ENCODE data around the gene PIGT.
A peak's percentile ranks its signal among the peaks of the same experiment; 100 is the strongest.

PIGT gene

DNA sequence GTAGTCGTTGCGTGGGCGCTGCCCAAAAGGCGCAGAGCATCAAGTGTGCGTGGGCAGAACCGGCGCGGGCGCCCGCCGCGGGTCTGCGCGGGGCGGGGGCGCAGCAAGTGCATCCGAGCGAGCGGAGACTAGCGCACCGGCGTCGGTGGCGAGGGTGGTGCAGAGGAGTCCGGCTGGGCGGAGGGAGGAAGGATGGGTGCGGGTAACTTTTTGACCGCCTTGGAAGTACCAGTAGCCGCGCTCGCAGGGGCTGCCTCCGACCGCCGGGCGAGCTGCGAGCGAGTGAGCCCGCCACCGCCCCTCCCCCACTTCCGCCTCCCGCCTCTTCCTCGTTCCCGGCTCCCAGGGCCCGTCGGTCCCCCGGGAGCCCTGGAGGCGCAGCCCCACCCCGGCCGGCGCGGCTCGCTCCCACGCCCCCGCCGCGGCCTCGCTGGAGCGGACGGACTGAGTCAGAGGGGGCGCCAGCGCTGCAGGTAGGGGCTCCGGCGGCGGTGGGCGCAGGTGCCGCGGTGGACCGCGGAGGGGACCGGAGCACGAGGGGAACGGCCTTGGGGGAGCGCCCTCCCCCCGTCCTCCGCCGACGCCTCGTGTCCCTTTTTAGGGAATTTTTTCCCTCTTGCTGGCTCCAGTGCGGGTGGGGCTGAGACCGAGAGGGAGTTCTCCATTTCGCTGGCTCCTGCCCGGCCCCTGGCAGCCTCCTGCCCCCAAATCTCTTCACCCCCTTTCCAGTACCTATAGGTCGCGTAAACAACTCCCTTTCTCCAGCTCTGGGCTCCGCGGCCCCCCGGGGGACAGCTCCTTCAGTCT is 9.5 kb upstream of the PIGT start:
- peak; percentile 49 for ATAC-seq (replicated peaks; ENCODE audit: extremely low read depth, poor library complexity, severe bottlenecking)
- Mint-ChIP-seq H3K9me3 (no peaks in the 10 kb centered on the region), H3K27me3 (no peaks in the 10 kb centered on the region), H3K4me3 (peak overlapping the region; percentile 82), H3K27ac (ENCODE audit: low read depth) (peak overlapping the region; percentile 83), H3K4me1 (peaks cover 17% of the 10 kb centered on the region), H3K36me3 (ENCODE audit: insufficient read depth) (peaks cover 7% of the 10 kb centered on the region)
- DNase-seq (ENCODE audit: low spot score in 2 of 2): no peak

DNA sequence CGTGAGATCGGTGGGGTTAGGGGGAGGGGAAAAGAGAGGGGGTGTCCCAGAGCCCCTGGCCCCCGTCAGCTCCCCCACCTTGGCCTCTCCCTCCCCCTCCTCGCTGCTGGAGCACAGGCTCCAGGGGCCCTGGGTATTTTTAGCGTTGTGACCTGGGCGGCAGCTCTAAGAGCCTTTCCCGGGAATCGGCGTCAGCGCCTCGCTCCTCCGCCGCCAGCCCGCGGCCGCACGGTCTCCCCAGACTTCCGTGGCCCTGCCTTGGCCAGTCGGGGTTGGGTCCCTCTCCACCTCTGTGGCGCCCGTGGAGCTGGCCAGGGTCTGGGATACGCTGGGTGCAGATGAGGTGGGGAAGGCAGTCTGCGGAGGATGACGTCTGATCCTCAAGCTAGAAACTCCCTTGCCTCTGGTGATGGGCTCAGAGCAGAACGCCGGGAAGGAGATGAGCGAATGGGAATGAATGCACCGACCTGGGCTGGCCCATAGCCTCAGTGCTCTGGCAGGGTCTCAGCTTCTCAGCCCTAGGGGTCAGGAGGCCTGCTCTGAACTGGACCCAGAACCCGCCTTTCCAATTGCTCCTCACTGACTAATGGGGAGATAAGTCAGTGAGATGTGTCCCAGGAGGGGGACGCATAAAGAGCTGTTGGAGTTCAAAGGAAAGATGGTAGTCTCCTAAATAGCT is 8.7 kb upstream of the PIGT start:
- DNase-seq (ENCODE audit: low spot score in 2 of 2): no peak
- peaks cover 17% of the 10 kb centered on the region for H3K4me1 Mint-ChIP-seq
- no peak for ATAC-seq (replicated peaks; ENCODE audit: extremely low read depth, poor library complexity, severe bottlenecking)
- H3K27me3 Mint-ChIP-seq: no peaks in the 10 kb centered on the region
- H3K9me3 Mint-ChIP-seq: no peaks in the 10 kb centered on the region
- peak overlapping the region; percentile 82 for H3K4me3 Mint-ChIP-seq
- H3K36me3 Mint-ChIP-seq (ENCODE audit: insufficient read depth): peaks cover 4% of the 10 kb centered on the region
- peak overlapping the region; percentile 83 for H3K27ac Mint-ChIP-seq (ENCODE audit: low read depth)

DNA sequence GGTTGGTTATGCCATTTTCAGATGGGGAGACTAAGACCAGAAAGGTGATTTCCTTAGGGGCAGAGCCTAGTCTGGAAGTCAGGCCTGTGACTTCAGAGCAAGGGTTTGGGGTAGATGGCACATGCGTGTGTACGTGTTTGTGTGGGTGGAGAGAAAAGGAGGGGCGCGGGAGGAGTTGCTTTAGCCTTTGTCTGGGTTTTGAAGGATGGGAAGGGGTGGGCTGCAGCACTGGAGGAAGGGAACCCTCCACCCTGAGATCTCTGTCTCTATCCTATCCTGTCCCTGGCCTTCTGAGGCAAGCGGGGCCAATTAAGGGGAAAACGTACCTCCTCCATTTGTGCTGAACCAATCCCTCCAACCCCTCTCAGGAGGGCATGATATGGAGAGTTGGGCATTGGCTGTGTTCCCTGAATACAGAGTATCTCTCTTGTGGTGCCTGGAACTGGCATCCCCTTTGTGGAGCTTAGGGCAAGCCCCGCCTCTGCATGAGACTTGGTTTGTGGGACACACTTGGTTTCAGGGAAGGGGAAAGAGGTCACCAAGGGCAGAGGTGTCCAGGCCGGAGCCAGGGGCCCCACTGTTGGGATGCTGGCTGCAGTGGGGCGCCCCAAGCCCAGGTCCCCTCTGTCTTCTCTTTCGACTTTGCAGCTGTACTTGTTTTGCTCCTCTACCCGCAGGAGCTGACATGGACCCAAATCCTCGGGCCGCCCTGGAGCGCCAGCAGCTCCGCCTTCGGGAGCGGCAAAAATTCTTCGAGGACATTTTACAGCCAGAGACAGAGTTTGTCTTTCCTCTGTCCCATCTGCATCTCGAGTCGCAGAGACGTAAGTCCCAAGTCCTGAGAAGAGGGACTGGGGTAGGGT is 7.9 kb upstream of the PIGT start, which contains the start of gene DBNDD2:
Gene DBNDD2 (plus strand): TSS at position 507 of the 863 bp plus-strand sequence. CDS start 179 bp downstream, at position 686.
- DNase-seq (ENCODE audit: low spot score in 2 of 2) (no peak), ATAC-seq (replicated peaks; ENCODE audit: extremely low read depth, poor library complexity, severe bottlenecking) (no peak)
- Mint-ChIP-seq H3K4me1 (peaks cover 17% of the 10 kb centered on the region), H3K27ac (ENCODE audit: low read depth) (peak within 1 kb of the TSS; percentile 83), H3K4me3 (peak within 1 kb of the TSS; percentile 82), H3K36me3 (ENCODE audit: insufficient read depth) (peaks cover 5% of the 10 kb centered on the region), H3K27me3 (no peaks in the 10 kb centered on the region), H3K9me3 (no peaks in the 10 kb centered on the region)

DNA sequence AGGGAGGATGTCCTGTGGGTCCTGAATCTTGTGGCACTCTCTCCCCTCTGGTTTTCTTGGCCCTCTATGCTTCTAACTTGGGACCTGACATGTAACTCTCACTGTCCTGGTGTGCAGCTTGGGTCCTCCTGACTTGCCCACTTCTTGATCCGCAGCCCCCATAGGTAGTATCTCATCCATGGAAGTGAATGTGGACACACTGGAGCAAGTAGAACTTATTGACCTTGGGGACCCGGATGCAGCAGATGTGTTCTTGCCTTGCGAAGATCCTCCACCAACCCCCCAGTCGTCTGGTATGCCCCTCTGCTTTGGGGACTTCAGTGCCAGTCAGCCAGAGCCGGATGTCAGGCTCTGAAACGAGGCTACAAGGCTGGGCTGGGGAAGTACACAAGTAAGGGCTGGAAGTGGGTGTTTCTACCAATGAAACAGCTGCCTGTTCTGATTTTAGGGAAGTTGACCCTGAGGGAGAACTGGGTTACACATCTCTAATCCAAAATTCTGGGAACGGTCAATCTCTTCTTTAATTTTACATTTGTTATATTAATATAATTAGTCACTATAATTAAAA is 7.2 kb upstream of the PIGT start:
- no peaks in the 10 kb centered on the region for H3K27me3 Mint-ChIP-seq
- no peak for DNase-seq (ENCODE audit: low spot score in 2 of 2)
- peaks cover 9% of the 10 kb centered on the region for H3K36me3 Mint-ChIP-seq (ENCODE audit: insufficient read depth)
- H3K4me1 Mint-ChIP-seq: peaks cover 17% of the 10 kb centered on the region
- no peak overlapping the region for H3K27ac Mint-ChIP-seq (ENCODE audit: low read depth)
- no peak for ATAC-seq (replicated peaks; ENCODE audit: extremely low read depth, poor library complexity, severe bottlenecking)
- H3K9me3 Mint-ChIP-seq: no peaks in the 10 kb centered on the region
- H3K4me3 Mint-ChIP-seq: no peak overlapping the region

DNA sequence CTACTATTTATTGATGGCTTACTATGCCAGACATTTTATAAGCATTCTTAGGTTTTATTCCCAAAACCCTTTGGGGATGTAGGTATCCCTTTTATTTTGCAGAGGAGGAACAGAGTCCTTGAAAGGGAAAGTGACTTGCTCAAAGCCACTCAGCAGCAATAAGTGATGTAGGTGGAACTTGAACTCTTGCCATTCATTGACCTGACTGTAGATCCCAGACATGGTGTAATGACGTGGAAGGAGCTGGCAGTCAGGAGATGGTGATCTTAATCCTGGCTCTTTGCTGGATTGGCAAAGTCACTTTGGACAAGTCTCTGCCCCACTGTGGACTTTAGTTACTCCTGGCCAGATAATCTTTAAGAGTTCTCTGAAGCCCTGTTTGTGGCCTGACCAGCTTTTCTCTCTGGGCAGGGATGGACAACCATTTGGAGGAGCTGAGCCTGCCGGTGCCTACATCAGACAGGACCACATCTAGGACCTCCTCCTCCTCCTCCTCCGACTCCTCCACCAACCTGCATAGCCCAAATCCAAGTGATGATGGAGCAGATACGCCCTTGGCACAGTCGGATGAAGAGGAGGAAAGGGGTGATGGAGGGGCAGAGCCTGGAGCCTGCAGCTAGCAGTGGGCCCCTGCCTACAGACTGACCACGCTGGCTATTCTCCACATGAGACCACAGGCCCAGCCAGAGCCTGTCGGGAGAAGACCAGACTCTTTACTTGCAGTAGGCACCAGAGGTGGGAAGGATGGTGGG is 6.2 kb upstream of the PIGT start:
- ATAC-seq (replicated peaks; ENCODE audit: extremely low read depth, poor library complexity, severe bottlenecking) (no peak), DNase-seq (ENCODE audit: low spot score in 2 of 2) (no peak)
- Mint-ChIP-seq H3K4me3 (no peak overlapping the region), H3K36me3 (ENCODE audit: insufficient read depth) (peaks cover 9% of the 10 kb centered on the region), H3K27ac (ENCODE audit: low read depth) (no peak overlapping the region), H3K4me1 (peaks cover 15% of the 10 kb centered on the region), H3K9me3 (no peaks in the 10 kb centered on the region), H3K27me3 (no peaks in the 10 kb centered on the region)

DNA sequence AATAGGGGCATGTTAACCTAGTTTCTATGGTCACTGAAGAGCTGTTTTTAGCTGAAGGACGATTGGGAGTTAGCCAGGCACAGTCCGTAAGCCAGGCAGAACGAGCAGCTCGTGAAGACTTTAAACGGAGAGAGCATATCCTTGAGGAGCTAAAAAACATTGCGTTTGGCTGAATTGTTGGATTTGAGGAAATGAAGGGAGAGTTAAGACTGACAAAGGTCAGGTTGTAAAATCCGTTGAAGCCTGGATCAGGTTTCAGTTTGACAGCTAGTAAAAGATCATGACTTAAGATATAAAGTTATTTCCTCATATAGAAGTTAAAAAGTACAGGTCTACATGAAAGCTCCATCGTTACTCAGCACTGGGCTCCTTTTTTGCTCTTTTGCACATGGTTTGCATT is 5.1 kb upstream of the PIGT start:
- Mint-ChIP-seq H3K4me3 (no peak overlapping the region), H3K27ac (ENCODE audit: low read depth) (no peak overlapping the region)
- ATAC-seq (replicated peaks; ENCODE audit: extremely low read depth, poor library complexity, severe bottlenecking): no peak

DNA sequence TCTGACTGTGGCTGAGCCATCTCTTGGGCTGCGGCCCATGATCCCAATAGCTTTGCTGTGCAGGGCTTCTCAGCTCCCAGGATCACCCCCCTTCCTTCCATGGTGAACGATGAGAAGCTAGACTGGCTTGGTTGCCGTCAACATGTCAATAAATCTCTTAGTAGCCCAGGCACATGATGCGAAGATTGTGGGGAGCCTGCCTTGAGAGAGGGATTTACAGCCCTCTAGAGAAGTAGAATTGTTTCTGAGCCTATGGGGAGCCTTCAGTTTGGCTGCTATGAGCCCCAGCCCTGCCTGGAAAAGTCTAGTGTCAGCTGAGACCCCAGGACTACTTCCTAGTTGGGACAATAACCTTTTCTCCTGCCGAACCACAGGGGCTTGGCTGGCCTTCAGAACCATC is 3.3 kb upstream of the PIGT start:
- H3K9me3 Mint-ChIP-seq: no peaks in the 10 kb centered on the region
- no peak overlapping the region for H3K27ac Mint-ChIP-seq (ENCODE audit: low read depth)
- no peak overlapping the region for H3K4me3 Mint-ChIP-seq
- H3K4me1 Mint-ChIP-seq: peaks cover 25% of the 10 kb centered on the region
- H3K36me3 Mint-ChIP-seq (ENCODE audit: insufficient read depth): peaks cover 14% of the 10 kb centered on the region
- DNase-seq (ENCODE audit: low spot score in 2 of 2) (no peak), ATAC-seq (replicated peaks; ENCODE audit: extremely low read depth, poor library complexity, severe bottlenecking) (no peak)
- no peaks in the 10 kb centered on the region for H3K27me3 Mint-ChIP-seq

More for the DNA sequence above, 5.1 kb upstream of the PIGT start:
- no peak for DNase-seq (ENCODE audit: low spot score in 2 of 2)
- peaks cover 15% of the 10 kb centered on the region for H3K4me1 Mint-ChIP-seq
- no peaks in the 10 kb centered on the region for H3K9me3 Mint-ChIP-seq
- H3K36me3 Mint-ChIP-seq (ENCODE audit: insufficient read depth): peaks cover 6% of the 10 kb centered on the region
- H3K27me3 Mint-ChIP-seq: no peaks in the 10 kb centered on the region

DNA sequence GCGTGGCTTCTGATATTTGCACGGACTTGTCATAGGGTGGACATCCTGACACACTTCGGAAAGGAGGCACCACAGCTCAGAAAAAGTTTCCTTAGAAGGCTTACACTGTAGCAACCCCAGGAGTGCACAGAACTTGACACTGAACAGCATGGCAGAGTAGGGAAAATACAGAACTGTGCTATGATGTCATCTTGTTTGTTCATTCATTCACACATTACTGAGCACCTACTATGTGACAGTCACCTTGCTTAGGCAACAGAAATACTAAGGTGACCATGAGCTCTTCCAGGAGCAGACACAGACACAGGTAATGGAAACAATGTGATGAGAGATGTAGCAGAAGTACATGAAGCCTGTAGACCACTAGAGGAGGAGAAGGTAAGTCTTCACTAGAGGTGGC is 2.5 kb upstream of the PIGT start:
- Mint-ChIP-seq H3K27me3 (no peaks in the 10 kb centered on the region), H3K9me3 (no peaks in the 10 kb centered on the region), H3K4me3 (no peak overlapping the region), H3K27ac (ENCODE audit: low read depth) (no peak overlapping the region), H3K36me3 (ENCODE audit: insufficient read depth) (peaks cover 16% of the 10 kb centered on the region), H3K4me1 (peaks cover 27% of the 10 kb centered on the region)
- DNase-seq (ENCODE audit: low spot score in 2 of 2): no peak
- ATAC-seq (replicated peaks; ENCODE audit: extremely low read depth, poor library complexity, severe bottlenecking): no peak

DNA sequence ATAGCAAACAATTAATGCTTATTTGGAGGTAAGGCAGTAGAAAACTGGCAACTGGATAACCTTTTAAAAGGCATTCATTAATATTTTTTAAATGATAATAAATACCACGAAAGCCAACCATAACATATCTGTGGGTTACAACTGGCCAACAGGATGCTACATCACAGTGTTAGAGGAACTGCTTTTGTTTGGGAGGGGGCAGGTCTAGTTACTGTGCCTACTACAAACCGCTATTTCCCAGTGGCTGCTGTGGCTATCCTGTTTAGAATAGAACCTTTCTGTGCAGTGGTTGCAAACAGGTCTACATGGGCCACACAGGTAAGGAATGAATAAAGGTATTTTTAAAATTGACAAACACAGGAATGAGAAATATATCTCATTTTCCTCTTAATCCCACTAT is 976 bp downstream of the PIGT start:
- Mint-ChIP-seq H3K27me3 (no peaks in the 10 kb centered on the region), H3K4me3 (peak overlapping the region; percentile 93), H3K9me3 (no peaks in the 10 kb centered on the region), H3K36me3 (ENCODE audit: insufficient read depth) (peaks cover 33% of the 10 kb centered on the region), H3K27ac (ENCODE audit: low read depth) (peak overlapping the region; percentile 91), H3K4me1 (peaks cover 38% of the 10 kb centered on the region)
- no peak for ATAC-seq (replicated peaks; ENCODE audit: extremely low read depth, poor library complexity, severe bottlenecking)
- DNase-seq (ENCODE audit: low spot score in 2 of 2): no peak

DNA sequence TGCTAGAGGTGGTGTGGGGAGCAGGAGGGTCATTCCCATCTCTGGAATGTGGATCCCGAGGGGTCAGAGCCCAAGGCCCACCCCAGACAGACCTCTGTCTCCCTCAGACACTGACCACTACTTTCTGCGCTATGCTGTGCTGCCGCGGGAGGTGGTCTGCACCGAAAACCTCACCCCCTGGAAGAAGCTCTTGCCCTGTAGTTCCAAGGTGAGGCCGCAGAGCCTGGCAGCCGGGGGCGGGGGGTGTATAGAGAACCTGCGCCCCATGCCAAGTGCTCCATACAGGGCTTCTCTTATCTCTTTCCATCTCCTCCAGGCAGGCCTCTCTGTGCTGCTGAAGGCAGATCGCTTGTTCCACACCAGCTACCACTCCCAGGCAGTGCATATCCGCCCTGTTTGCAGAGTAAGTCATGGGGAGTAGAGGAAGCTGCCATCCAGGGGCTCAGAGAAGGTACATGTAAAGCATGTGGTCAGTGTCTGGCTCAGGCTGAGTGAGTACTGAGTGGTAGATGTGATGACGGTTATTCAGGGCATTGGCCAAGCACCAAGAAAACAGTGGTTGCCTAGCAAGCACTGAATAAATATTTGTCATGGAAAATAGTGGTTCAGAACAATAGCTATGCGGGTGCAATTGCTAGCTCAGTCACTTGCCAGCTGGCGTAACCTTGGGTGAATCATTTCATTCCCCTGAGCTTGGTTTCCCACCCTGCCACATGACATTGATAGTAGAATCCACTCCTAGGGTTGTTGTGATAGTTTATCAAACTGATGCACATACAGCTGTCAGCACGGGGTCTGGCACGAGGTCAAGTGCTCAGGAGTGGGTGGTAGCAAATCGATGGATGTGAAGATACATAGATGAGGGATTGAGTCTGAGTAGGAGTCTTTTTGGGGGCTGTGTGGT is 3.5 kb downstream of the PIGT start:
- peak overlapping the region; percentile 54 for H3K27ac Mint-ChIP-seq (ENCODE audit: low read depth)
- peaks cover 47% of the 10 kb centered on the region for H3K36me3 Mint-ChIP-seq (ENCODE audit: insufficient read depth)
- peaks cover 38% of the 10 kb centered on the region for H3K4me1 Mint-ChIP-seq
- no peaks in the 10 kb centered on the region for H3K27me3 Mint-ChIP-seq
- H3K4me3 Mint-ChIP-seq: no peak overlapping the region
- DNase-seq (ENCODE audit: low spot score in 2 of 2) (no peak), ATAC-seq (replicated peaks; ENCODE audit: extremely low read depth, poor library complexity, severe bottlenecking) (no peak)
- H3K9me3 Mint-ChIP-seq: no peaks in the 10 kb centered on the region

DNA sequence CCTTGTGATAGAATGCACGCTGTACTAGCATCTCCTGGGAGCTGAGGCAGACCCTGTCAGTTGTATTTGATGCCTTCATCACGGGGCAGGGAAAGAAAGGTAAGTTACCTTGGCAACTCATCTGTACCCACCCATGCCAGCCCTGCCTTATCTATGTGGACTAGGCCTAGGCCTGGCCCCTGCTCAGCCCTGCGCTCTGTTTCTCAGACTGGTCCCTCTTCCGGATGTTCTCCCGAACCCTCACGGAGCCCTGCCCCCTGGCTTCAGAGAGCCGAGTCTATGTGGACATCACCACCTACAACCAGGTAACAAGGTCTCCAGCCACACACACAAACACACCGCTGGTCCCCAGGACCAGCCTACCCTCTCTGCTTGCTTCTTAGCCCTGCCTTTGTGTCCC is 4.2 kb downstream of the PIGT start:
- Mint-ChIP-seq H3K36me3 (ENCODE audit: insufficient read depth) (peaks cover 50% of the 10 kb centered on the region), H3K27ac (ENCODE audit: low read depth) (no peak overlapping the region), H3K4me3 (no peak overlapping the region)

More for the DNA sequence above, 4.2 kb downstream of the PIGT start:
- ATAC-seq (replicated peaks; ENCODE audit: extremely low read depth, poor library complexity, severe bottlenecking) (no peak), DNase-seq (ENCODE audit: low spot score in 2 of 2) (no peak)
- H3K27me3 Mint-ChIP-seq: no peaks in the 10 kb centered on the region
- peaks cover 36% of the 10 kb centered on the region for H3K4me1 Mint-ChIP-seq
- H3K9me3 Mint-ChIP-seq: no peaks in the 10 kb centered on the region
